GM12865 (cell line): Measurements from ENCODE around the gene C3orf49.

Source experiments
- DNase-seq: peaks from one replicate; pipeline ENCODE4 v3.0.0; 2010; ENCODE audit warnings: low read depth
- H3K4me3 ChIP-seq: 2 replicates; pipeline ENCODE4 v1.5.1; 2011; ENCODE audit warnings: mild to moderate bottlenecking, low read depth, low read length, control low read depth
- CTCF ChIP-seq: IDR thresholded peaks from 2 replicates; pipeline ENCODE4 v1.5.1; 2011; ENCODE audit warnings: low read length, control low read depth, low read depth, inconsistent platforms; ENCODE audit not compliant: insufficient read depth; ENCODE audit errors: missing control alignments

The C3orf49 gene

DNA sequence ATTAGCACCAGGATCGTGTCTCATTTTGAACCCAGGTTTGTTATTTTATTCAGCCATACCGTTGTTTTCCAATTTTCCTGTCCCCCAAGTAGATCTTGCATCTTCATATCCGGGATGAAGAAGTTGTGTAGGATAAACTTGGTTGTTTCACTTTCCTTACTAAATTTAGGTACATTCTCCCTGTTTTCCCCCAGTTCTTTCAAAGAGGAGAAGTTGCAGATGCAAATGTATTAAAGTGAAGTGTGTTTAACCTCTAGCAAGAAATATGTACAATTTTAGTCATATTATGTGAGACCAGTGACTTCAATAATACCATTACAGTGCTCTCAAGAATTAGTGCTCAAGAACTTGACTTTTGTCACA lies 45.8 kb downstream of the C3orf49 start:
- H3K4me3 ChIP-seq: peak overlapping the region; percentile 90
- no peak for TF ChIP-seq CTCF
- no peak for DNase-seq

DNA sequence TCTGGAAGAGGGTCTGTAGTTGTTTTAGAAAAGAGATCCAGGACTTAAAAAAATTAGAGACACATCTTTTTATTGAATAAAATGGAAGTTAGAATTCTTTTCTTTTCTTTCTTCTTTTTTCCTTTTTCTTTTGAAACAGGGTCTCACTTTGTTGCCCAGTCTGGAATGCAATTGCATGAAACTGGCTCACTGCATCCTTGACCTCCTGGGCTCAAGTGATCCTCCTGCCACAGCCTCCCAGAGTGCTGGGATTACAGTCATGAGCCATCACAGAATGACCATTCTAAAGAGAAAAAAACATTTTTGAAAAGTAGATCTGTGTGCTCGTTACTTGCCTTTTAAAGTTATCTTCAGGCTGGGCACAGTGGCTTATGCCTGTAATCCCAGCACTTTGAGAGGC lies 48.1 kb downstream of the C3orf49 start:
- no peak for TF ChIP-seq CTCF
- DNase-seq: no peak
- H3K4me3 ChIP-seq: no peak overlapping the region

DNA sequence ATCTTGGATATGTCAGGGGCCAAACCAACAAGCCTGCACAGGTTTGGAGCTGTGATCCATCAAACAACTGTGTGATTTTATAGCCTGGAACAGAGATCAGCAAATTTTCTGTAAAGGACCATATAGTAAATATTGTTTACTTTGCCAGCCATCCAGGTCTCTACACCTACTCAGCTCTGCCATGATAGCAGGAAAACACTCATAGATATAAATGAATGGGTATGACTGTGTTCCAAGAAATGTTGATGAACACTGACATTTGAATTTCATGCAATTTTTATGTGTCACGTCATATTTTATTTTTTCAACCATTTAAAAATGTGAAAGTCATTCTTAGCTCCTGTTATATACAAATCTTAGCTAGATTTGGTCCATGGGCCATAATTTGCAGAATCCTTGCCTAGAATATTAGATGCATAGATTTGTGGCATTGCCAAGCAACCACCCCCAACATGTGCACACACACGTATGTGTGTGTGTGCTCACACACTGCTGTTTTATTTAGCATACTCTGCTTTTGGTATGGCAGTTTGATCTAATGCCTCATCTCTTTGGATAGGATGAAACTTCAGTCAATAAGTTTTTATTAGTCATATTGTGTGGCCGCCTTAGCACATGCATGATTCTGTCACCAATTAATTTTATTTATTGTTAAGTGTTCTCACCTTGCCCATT lies 51.0 kb downstream of the C3orf49 start:
- no peak overlapping the region for H3K4me3 ChIP-seq
- no peak for TF ChIP-seq CTCF
- no peak for DNase-seq

DNA sequence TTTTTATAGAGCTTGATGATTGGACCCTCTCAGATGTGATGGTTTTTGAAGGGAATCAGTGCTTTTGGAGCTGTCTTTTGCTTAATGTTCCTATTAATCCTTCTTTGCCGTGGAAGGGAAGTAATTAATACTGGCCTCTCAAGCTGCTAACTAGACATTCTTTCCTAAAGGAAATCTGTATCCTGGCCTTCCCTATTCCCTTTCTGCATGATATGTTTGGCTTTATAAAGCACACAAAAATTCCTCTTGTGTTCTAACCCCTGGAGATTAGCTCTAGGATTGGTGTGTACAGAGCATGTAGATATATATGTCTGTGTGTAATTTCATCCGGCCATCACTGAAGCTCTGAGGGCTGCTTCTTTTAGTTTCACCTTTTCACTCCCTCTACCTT lies 51.5 kb downstream of the C3orf49 start:
- H3K4me3 ChIP-seq: no peak overlapping the region
- no peak for TF ChIP-seq CTCF
- DNase-seq: no peak

DNA sequence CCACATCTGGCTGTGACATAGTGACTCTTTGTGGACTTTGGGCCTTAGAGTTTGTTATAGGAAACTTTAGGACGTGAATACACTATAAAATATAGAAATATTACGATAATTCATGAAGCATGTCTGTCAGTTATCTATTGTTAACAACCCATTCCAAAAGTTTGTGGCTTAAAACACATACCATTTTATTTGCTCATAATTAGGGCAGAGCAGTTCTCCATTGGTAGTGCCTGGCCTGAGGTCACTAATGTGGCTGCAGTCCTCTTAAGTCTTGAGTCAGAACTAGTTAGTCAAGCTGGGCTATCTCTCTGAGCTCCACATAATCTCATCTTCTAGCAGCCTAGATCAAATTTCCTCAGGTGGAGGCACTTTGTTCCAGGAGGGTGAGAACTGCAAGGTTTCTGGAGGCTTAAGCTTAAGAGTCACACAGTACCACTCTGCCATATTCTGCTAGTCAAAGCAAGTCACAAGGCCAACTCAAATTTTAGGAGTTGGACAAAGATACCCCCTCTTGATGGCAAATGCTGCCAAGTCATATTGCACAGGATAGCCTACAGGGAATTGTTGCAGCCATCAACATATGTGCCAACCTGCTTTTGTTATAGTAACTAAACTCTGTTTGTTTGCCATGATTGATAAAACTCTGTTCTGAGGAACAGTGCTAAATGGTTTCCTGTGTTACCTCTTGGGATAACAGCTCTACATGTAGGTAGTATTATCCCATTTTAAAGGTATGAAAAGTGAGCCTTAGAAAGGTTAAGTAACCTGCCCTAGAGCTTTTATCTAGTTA lies 53.2 kb downstream of the C3orf49 start:
- no peak overlapping the region for H3K4me3 ChIP-seq
- DNase-seq: no peak
- no peak for TF ChIP-seq CTCF

DNA sequence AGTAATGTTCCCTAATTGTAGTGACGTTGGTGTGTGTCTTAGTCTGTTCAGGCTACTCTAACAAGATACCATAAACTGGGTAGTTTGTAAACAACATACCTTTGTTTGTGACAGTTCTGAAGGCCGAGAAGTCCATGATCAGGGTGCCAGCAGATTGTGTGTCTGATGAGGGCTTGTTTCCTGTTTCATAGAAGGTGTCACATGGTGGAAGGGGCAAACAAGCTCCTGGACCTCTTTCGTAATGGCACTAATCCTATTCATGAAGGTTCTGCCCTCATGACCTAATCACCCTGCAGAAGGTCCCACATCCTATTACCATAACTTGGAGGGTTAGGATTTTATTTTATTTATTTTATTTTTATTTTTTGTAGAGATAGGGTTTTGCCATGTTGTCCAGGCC lies 55.7 kb downstream of the C3orf49 start:
- no peak overlapping the region for H3K4me3 ChIP-seq
- TF ChIP-seq CTCF: no peak
- peak; percentile 24 for DNase-seq
